Measurements from ENCODE around the gene DOK7. TPM values are rescaled to one million over a fixed set of nuclear protein-coding genes. Genes with fewer than 3 reads are reported as not detected.

Gene DOK7
- total RNA-seq, 1 donor from 2014 or later, result 4.8 TPM

- Mint-ChIP-seq H3K4me3 (no peak overlapping the region), H3K4me1 (no peaks in the 10 kb centered on the region), H3K27me3 (ENCODE audit: low read depth) (no peaks in the 10 kb centered on the region), H3K27ac (no peak overlapping the region), H3K36me3 (peaks cover 25% of the 10 kb centered on the region), H3K9me3 (no peaks in the 10 kb centered on the region)
- DNase-seq (ENCODE audit: low spot score in 2 of 2, unreplicated experiment in 2 of 2), result peak in 1 of 2 experiments; percentile 6
- no peak for TF ChIP-seq CTCF (IDR thresholded peaks at IDR 0.05; ENCODE audit: unreplicated experiment)
These were observed 42.5 kb upstream of the DOK7 start for GRCh38 chr4:3420606-3420955.

- H3K27ac Mint-ChIP-seq, result no peak overlapping the region
- no peaks in the 10 kb centered on the region for H3K9me3 Mint-ChIP-seq
- DNase-seq (ENCODE audit: low spot score in 2 of 2, unreplicated experiment in 2 of 2), result no peak
- no peak for TF ChIP-seq CTCF (IDR thresholded peaks at IDR 0.05; ENCODE audit: unreplicated experiment)
- H3K36me3 Mint-ChIP-seq, result peaks cover 25% of the 10 kb centered on the region
- H3K4me3 Mint-ChIP-seq, result no peak overlapping the region
- H3K27me3 Mint-ChIP-seq (ENCODE audit: low read depth), result no peaks in the 10 kb centered on the region
- no peaks in the 10 kb centered on the region for H3K4me1 Mint-ChIP-seq
These were observed 42.1 kb upstream of the DOK7 start for GRCh38 chr4:3420956-3421355.

GRCh38 chr4:3421470-3421869 lies 41.6 kb upstream of the DOK7 start:
- no peak for TF ChIP-seq CTCF (IDR thresholded peaks at IDR 0.05; ENCODE audit: unreplicated experiment)
- no peak for DNase-seq (ENCODE audit: low spot score in 2 of 2, unreplicated experiment in 2 of 2)
- peaks cover 25% of the 10 kb centered on the region for H3K36me3 Mint-ChIP-seq
- H3K4me1 Mint-ChIP-seq, result no peaks in the 10 kb centered on the region
- no peak overlapping the region for H3K4me3 Mint-ChIP-seq
- H3K27ac Mint-ChIP-seq, result no peak overlapping the region
- no peaks in the 10 kb centered on the region for H3K27me3 Mint-ChIP-seq (ENCODE audit: low read depth)
- H3K9me3 Mint-ChIP-seq, result no peaks in the 10 kb centered on the region

- H3K4me3 Mint-ChIP-seq, result no peak overlapping the region
- H3K9me3 Mint-ChIP-seq, result no peaks in the 10 kb centered on the region
- no peak for DNase-seq (ENCODE audit: low spot score in 2 of 2, unreplicated experiment in 2 of 2)
- H3K4me1 Mint-ChIP-seq, result no peaks in the 10 kb centered on the region
- H3K27me3 Mint-ChIP-seq (ENCODE audit: low read depth), result no peaks in the 10 kb centered on the region
- no peak for TF ChIP-seq CTCF (IDR thresholded peaks at IDR 0.05; ENCODE audit: unreplicated experiment)
- H3K36me3 Mint-ChIP-seq, result peaks cover 17% of the 10 kb centered on the region
- no peak overlapping the region for H3K27ac Mint-ChIP-seq
These were observed 40.8 kb upstream of the DOK7 start for GRCh38 chr4:3422241-3422801.

- Mint-ChIP-seq H3K4me3 (no peak overlapping the region), H3K27ac (no peak overlapping the region), H3K27me3 (ENCODE audit: low read depth) (no peaks in the 10 kb centered on the region), H3K36me3 (peaks cover 12% of the 10 kb centered on the region), H3K4me1 (no peaks in the 10 kb centered on the region), H3K9me3 (no peaks in the 10 kb centered on the region)
- DNase-seq (ENCODE audit: low spot score in 2 of 2, unreplicated experiment in 2 of 2), result no peak
- TF ChIP-seq CTCF (IDR thresholded peaks at IDR 0.05; ENCODE audit: unreplicated experiment), result no peak
These were observed 40.3 kb upstream of the DOK7 start for GRCh38 chr4:3422808-3423297.

GRCh38 chr4:3423406-3423805 lies 39.7 kb upstream of the DOK7 start:
- no peak for DNase-seq (ENCODE audit: low spot score in 2 of 2, unreplicated experiment in 2 of 2)
- Mint-ChIP-seq H3K4me3 (no peak overlapping the region), H3K9me3 (no peaks in the 10 kb centered on the region), H3K4me1 (no peaks in the 10 kb centered on the region), H3K27me3 (ENCODE audit: low read depth) (no peaks in the 10 kb centered on the region), H3K36me3 (peaks cover 12% of the 10 kb centered on the region), H3K27ac (no peak overlapping the region)
- no peak for TF ChIP-seq CTCF (IDR thresholded peaks at IDR 0.05; ENCODE audit: unreplicated experiment)

Data from mesothelial cell of epicardium (in vitro differentiated cells).